ENCODE data around the gene OR6C6. TPM values are rescaled to one million over a fixed set of nuclear protein-coding genes. Genes with fewer than 3 reads are reported as not detected.
"Not testable (repeated sequence)": the region's sequence is repeated elsewhere in the genome, so short reads cannot be mapped to it uniquely, and the experiment has no call there.

Gene OR6C6
- not detected for polyA plus RNA-seq (2013, experiment 1 of 2; ENCODE audit: insufficient read length)
- not detected for polyA plus RNA-seq (2013, experiment 2 of 2; ENCODE audit: insufficient read length)

GRCh38 chr12:55296469-55296868, at the start of gene OR6C6:
TSS of gene OR6C6 (minus strand) at chr12:55296569. CDS start at chr12:55295232, 1,337 bp downstream.
- DNase-seq, result no peak

GRCh38 chr12:55336002-55336401, 39.6 kb upstream of the OR6C6 start:
- no peak for DNase-seq

- no peak for DNase-seq
These were observed 34.1 kb upstream of the OR6C6 start, which contains the start of gene OR6C3 for GRCh38 chr12:55330446-55330845. TSS of gene OR6C3 (plus strand) at chr12:55330746. CDS start at chr12:55331701, 955 bp downstream.

GRCh38 chr12:55325801-55326200, 29.4 kb upstream of the OR6C6 start:
- DNase-seq, result not testable (repeated sequence)

GRCh38 chr12:55320201-55320600, 23.8 kb upstream of the OR6C6 start:
- DNase-seq, result no peak

- DNase-seq, result no peak
These were observed 17.7 kb upstream of the OR6C6 start, which contains the start of gene OR6C1 for GRCh38 chr12:55314043-55314442. TSS of gene OR6C1 (plus strand) at chr12:55314343. CDS start at chr12:55320600, 6,257 bp downstream.

- DNase-seq, result no peak
These were observed 6.4 kb downstream of the OR6C6 start for GRCh38 chr12:55289999-55290398.

GRCh38 chr12:55280991-55281390, 15.4 kb downstream of the OR6C6 start:
- no peak for DNase-seq

- DNase-seq, result no peak
These were observed 38.1 kb downstream of the OR6C6 start for GRCh38 chr12:55258303-55258702.

GRCh38 chr12:55256831-55257230, 39.5 kb downstream of the OR6C6 start:
- no peak for DNase-seq

GRCh38 chr12:55253281-55253680, 43.1 kb downstream of the OR6C6 start:
- DNase-seq, result no peak

GRCh38 chr12:55250944-55251343, 45.4 kb downstream of the OR6C6 start:
- DNase-seq, result no peak

- DNase-seq, result no peak
These were observed 50.2 kb downstream of the OR6C6 start for GRCh38 chr12:55246159-55246558.

- DNase-seq, result no peak
These were observed 52.1 kb downstream of the OR6C6 start, which contains the start of gene OR6C74 for GRCh38 chr12:55244309-55244708. TSS of gene OR6C74 (plus strand) at chr12:55244609. CDS start at chr12:55247288, 2,679 bp downstream.
